Measurements from ENCODE around the gene CDC42BPA. TPM values are rescaled to one million over a fixed set of nuclear protein-coding genes. Genes with fewer than 3 reads are reported as not detected.
"Not testable (repeated sequence)": the region's sequence is repeated elsewhere in the genome, so short reads cannot be mapped to it uniquely, and the experiment has no call there.

Gene CDC42BPA
- total RNA-seq, 1 donor from 2014 or later = 2.5 TPM

DNA sequence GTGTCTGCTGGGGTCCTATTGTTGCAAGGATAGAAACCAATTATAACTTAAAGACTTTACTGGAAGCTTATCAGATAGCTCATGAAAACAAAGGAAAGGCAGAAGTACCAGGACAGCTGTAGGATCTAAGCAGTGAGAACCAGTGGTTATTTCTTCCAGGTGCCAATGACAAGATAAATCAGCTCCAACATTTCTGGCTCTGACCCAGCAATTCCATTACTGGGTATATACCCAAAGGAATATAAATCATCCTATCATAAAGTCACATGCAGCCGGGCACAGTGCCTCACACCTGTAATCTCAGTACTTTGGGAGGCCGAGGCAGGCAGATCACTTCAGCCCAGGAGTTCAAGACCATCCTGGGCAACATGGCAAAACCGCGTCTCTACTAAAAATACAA, 17.8 kb upstream of the CDC42BPA start:
- intact Hi-C loops (cut with micrococcal nuclease) = not testable (repeated sequence)

DNA sequence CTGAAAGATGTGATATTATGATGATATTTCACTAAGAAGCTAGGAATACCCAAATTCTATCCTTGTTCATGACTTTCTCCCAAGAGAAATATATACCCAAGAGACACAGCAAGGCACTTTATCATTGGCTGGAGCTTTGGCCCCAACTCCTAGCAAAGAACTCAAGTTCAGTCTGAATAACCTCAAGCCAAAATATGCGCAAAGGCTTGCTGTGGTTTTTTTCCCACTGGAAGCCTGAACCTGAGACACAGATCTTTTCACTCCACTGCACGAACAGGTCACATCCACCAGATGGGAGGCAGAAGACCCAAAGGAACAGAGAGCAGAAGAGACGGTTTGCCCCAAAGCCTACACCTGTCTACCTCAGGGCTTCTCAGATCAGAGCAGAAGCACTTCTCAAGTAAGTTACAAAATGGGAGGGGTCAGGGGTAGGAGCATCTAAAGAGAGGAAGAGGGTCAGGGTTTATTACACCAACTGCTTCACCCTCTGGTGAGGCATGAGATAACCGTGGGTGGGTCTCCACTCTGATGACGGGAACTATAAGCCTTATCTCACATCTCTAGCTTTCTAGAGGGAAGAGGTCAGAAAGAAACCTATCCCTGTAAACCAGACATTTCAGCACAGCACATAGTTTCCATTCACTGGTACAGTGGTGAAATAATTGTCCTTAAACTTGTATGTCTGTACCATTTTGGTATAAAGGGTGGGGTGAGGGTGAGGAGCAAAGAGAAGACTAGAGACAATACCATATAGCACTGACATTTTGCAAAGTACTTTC, 17.1 kb upstream of the CDC42BPA start:
- intact Hi-C loops (cut with micrococcal nuclease) = no loop called here

DNA sequence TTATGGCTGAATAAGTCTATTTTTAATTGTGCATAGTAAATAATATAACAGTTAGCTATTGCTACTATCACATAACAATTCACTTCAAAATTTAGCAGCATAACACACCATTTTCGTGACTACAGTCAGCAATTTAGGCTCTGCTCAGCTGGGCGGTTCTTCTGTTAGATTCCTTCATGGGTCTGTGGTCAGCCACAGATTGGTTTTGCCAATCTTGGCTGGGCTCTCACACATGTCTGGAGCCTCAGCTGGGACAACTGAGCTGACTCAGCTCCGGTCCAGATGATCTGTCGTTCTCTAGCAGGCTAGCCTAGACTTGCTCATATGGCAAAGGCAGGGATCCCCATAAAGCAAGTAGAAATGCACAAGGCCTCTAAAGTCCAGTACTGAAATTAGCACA, 15.1 kb upstream of the CDC42BPA start:
- intact Hi-C loops (cut with micrococcal nuclease) = no loop called here

DNA sequence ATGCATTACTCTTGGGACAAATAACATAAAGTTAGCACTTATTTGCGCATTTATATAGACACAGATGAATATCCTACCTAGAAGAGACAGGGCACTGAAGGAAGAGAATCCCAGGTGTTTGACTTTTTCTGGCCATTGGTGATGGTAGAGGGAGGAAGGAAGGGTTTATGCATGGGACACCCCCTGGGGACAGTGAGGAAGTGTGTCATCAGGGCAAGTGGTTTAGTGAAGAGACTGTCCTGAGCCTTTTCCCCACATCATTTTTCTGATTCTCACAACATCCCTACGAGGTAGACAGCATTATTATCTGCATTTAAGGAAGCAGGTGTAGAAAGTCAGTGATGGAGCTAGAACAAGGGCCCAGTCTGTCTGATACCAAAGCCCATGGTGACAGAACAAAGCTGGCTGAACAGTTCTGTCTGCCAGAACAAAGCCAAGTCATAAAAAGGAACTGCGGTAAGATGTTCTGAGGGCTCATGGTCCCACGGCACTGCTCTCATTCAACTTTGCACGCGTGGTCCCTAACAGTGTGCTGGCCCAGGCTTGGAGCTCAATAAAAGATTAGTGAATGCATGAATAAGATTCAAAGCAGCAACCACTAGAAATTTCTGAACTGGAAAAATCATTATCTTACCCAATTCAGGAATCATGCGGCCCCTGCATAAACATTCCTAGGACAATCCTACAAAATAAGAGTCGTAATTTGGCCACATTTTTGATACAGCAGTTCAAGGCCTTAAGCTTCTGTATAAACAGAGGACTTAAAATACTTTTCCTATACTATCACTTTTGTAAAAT, 12.2 kb upstream of the CDC42BPA start:
- intact Hi-C loops (cut with micrococcal nuclease) = no loop called here

DNA sequence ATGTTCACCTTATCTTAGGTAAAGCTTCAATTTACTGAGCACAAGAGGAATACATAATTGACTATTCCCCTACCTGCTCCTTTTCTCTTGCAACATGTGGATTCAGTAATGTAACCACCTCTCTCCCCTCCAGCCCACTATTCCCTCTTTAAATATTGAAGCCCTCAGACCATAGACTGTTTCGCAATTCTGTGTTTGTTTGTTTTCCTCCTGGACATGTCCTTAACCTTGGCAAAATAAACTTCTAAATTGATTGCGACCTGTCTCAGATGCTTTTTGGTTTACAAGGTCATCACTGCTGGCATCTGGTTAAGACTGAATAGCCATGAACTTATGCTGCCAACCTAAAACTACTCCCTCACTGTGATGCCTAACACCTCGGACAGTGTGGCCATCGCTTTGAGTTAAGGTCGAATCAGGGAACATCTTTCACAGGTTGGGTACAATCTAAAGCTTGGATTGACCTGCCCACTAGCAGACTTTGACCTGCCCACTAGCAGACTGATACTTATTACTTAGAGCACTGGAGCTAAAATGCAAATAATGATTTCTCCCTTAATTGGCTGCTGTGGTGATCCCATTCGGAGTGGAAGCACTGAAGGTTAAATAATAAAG, 10.2 kb upstream of the CDC42BPA start:
- intact Hi-C loops (cut with micrococcal nuclease) = no loop called here

DNA sequence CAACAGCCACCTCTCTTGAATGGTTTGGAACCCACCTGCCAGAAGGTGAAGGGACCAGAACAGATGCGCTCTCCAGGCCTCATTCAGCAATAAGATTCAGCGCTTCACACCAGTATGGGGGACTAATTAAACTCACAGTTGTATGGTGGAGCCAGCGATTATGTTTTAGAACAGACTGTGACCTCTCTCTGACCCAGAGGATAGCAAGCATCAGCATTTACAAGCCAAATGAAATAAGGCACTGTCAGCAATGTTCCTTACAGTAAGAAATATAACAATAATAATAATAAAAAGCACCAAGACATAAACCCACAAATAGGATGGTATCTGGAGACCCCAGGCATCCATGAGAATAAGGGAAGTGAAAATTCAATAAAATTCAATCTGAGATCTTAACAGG, 6.9 kb upstream of the CDC42BPA start:
- intact Hi-C loops (cut with micrococcal nuclease) = no loop called here

DNA sequence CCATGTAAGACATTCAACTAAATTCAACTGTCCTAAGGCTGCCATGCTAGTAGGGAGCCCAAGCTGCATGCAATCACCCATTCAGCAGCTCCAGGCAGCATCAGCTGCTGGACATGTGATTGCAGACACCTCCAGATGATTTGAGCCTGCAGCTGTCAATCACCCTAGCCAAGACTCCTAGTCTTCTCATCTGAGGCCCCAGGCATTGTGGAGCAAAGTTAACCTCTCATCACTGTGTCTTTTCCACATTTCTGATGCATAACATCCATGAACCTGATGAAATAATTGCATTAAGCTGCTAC, 5.6 kb upstream of the CDC42BPA start:
- intact Hi-C loops (cut with micrococcal nuclease) = no loop called here

DNA sequence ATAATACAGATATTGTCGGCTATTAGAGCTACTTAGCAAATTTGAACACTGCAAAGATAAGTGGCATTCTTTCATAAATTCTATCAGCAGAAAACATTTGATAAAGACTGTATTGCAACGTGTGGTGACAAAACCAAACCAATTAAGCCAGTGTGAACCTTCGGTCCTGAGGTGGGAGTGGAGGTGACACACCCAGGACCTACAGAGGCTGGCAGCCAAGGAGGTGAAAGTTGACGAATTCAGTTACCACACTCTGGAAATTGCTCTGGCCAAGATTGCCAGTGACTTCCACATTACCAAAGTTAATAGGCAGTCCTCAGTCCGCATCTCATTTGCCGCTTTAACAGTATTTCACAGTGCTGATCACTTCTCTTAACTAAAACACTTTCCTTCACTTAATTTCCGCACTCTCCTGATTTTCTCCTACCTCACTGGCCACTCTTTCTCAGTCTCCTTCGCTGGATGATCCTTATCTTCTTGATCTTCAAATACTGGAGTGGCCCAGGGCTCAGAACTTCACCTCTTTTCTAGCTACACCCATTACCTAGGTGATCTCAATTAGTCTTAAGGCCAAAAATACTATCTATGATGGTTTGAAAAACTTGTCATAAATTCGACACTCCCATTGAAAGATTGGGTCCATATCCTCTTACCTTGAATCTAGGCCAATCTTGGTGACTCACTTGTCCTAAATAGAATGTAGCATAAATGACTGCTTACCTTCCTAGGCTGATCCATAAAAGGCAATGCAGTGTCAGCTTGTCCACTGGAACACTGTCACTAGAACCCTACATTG, 5.1 kb upstream of the CDC42BPA start:
- intact Hi-C loops (cut with micrococcal nuclease) = no loop called here

DNA sequence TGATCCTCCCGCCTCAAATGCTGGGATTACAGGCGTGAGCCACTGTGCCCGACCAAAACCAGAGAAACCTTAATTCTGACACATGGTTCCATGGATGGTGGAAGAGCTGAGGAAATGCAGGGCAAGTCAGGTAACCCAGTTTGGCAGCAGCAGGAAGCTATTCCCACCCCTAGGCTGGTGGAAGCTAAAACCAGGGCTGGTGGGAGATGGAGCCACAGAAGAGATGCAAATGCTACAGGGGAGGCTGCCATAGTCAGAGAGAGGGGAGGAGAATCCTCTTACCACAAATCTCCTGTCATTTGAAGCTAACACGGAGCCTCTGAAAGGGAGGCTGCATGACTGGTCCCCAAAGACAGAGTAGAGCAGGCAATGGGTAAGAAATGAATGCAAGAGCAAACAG, 4.1 kb upstream of the CDC42BPA start:
- intact Hi-C loops (cut with micrococcal nuclease) = no loop called here

DNA sequence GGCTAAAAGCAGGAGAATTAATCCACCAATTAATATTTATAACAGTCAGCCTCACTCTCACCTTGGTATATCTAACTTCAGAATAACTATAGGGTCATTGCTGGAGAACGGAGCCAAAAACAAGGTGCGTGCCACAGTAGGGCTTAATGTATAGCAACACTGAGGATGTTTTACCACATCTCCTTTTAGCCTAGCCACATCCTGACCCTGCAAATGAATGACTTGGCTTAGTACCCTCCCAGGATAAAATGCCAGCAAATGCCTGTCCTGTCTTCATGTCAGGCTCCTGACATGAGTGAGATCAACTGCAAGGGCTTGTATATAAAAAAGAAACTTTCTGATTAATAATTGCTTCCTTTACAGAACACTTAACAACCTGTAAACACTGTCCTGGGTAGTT, 2.7 kb upstream of the CDC42BPA start:
- intact Hi-C loops (cut with micrococcal nuclease) = no loop called here

DNA sequence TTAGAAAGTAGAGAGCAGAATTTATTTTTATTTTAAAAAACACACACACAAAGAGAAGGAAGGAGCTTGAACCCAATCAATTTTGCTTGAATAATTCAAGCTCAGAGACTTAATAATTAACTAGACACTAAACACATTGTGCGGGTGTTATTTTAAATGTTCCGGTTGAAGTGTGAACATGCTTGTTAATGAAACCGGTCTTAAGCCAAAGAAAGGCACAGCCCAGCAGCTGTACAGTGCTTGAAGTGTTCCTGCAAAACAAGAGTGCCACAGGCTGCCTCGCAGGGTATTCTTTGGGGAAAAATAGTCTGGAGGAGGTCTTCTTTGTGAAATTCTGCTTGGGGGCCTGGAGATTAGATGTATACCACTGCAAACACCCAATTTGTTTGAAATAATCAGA, 2.2 kb upstream of the CDC42BPA start:
- intact Hi-C loops (cut with micrococcal nuclease) = no loop called here

DNA sequence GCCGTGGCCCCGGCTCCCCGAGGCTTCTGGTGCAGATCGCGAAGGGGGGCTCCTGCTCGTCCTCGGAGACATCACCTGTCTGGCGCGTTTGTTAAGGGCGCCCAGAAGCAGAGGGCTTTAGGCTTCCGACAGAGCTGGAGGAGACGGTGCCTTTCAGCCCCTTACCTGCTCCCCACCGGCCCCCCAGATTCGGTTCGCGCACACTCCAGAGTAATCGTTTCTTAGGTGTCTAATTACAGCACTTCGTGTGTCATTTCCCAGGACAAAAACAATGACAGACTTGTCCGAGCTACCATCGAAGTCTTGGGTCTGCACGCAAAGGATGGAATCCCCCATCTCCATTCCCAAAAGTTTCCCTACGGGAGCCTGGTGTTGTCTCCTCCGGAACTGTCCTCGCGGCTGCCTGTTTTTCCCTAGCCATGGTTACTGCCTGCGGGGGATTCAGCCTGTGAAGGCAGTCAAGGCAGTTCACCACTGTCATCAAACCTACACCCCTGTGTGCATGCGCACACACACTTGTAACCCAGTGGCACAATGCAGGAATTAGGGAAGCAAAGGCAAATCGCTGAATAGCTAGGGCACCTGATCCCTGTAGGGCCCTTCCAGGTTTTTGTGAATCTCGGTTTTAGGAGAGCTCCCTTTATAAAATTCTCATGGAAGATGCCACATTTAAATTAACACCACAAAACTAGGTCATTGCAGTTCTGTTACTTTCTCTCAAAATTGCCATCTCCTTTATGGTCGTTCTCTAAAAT, 738 bp upstream of the CDC42BPA start:
- intact Hi-C loops (cut with micrococcal nuclease) = no loop called here

DNA sequence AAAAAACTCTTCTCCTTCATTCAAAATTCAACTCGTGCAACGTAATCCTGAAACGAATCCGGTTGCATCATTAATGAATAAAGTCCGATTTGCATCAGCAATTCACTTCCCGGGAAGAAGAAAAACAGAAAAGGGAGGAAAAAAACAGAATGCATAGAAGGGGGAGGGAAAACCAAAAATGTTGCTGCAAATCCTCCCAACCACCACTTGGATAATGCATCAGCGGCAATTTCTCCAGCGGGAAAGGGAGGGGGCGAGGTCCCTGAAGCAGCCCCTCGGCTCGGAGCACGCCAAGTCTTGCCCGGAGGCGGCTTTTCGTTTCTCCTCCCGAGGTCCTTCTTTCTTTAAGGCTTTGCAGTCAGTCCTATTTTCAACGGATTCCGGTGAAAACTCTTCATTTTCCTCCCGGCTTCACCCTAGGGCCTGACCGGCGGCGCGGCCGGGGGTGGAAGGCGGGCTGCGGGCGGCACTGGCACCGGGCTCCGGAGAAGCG, 723 bp downstream of the CDC42BPA start:
- intact Hi-C loops (cut with micrococcal nuclease) = no loop called here

DNA sequence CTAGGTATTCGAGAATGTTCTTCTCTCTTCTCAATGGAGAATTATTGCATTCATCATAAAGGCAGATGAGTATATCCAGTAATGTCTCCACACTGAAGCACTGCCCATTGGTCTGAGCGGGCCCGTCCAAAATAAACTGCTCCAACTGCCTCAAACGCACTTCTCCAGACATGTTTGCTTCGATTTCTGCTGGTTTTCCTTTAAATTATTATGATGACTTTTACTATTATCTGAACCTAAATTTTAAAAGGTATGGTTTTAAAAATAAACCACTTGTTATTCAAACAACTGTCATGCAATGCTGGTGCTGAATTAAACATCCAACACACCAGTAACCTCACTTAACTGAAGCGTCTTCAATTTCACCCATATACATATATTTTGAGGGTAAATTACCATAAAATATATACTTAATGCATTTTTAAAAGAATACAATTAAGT, 1.3 kb downstream of the CDC42BPA start:
- intact Hi-C loops (cut with micrococcal nuclease) = no loop called here

DNA sequence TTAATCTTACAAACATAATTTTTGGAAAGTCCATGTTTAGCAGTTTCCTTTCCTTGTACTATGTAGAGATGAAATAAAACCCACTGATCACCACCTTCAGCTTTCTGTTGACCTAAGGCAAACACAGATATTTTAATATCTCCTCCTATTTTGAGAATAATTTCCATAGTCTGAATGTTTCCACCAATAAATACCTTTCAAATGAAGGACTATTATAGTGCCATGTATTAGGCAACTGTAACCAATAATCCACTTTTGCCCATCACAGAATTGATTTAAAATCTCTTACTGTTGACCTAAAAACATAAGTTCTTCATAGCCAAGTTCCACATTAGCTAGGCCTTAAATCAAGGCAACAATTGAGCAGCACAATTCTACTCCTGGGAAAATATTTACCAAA, 1.8 kb downstream of the CDC42BPA start:
- intact Hi-C loops (cut with micrococcal nuclease) = no loop called here

DNA sequence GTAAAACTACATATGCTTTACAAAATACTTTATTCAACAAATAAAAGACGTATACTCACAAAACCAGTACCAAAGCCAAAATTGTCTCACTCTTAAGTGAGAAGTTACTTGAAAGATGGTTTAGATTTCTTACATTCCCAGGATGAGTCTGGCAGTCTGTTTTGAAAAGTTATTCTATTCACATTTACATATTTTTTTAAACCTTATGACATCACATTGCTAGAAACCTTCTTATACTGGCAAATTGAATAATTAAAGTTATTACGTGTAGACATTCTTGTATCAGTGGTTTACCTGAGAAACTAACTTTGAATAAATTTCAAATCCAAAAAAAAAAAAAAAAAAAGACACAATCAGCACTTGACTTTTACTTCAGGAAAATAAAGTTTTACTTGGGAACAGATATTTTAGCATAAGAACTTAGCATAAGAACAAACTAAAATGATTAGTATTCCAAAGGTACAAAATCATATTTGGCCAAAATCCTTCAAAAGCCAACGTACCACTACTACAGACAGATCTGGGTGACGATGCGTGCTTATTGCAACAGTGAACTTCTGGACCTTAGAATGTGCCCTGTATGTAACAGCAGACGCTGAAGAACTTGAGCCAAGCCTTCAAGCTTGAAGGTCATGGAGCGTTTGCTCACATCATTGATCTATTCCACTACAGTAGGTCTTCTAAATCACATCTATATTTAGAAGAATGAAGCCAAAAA, 2.5 kb downstream of the CDC42BPA start:
- intact Hi-C loops (cut with micrococcal nuclease) = no loop called here

DNA sequence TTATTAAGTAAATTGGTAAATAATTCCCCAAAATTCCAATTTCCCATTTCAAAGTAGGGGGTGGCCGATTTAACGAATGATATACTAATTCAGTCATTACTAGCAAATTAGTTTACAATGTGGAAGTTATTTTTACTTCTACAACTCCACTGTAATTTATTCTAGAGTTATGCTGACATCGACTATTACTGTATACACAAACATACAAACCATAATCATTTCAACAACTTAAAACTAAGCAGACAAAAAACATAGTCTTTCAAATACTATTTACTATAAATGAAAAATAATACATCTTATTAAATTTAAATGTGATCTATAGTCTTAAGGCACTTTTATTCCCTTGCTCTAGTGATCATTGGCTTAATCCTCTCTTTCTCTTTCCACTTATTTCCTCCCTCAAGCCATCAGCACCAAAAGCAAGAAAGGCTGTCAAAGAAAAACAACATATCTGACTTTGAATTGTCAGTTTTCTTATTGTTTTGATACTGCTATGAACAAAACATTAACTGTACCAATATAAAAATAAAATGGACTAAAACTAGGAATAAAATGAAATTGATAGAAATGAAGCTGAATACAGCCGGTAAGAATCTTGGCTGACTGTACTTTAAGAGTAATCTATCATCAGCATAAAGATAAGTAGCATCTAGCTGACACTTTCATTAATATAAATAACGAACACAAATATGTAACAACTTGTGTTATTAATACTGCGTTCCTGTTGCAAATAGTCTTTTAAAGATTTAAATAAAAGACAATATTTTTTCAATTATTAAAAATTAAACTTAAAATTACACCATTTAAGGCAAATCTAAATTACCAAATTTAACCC, 4.1 kb downstream of the CDC42BPA start:
- intact Hi-C loops (cut with micrococcal nuclease) = no loop called here

DNA sequence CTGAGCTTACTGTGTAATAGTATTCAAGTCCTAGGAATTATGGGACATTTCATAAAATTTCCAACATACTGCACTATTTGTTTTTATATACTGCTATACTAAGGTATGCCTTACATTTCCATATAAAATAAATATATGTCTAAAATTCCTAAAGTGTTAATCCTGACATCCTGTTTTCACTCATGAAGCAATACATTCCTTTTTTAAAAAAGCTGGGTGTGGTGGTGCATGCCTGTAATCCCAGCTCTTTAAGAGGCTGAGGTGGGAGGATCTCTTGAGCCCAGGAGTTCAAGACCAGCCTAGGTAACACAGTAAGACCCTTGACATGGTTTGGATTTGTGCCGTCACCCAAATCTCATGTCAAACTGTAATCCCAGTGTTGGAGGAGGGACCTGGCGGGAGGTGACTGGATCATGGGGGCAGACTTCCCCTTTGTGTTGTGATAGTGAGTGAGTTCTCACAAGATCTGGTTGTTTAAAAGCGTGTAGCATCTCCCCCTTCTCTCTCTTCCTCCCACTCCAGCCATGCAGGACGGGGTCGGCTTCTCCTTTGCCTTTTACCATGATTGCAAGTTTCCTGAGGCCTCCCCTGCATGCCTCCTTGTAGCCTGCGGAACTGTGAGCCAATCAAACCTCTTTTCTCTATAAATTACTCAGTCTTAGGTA, 5.8 kb downstream of the CDC42BPA start:
- intact Hi-C loops (cut with micrococcal nuclease) = no loop called here
